GM10248 (cell line): ENCODE measurements around the gene POLR2F.

ENCODE experiments used
- CTCF ChIA-PET: fragments of 300-600 bp; sonication (Branson Sonifier 250); formaldehyde crosslinking; extraction: SDS; loops from one replicate; lab custom pipeline; 2021; ENCODE audit warnings: antibody characterized with exemption; lab: Yijun Ruan, JAX
- POLR2A ChIA-PET: fragments of 350-650 bp; sonication (Branson Sonifier 250); formaldehyde crosslinking; extraction: SDS; loops from one replicate; lab custom pipeline; 2020; ENCODE audit warnings: antibody characterized with exemption; lab: Yijun Ruan, JAX
- DNase-seq: peaks from one replicate; pipeline ENCODE4 v3.0.0; 2012; ENCODE audit errors: extremely low spot score
- TF ChIP-seq, protein P1 (sequence below): IDR thresholded peaks from 2 replicates; pipeline ENCODE4 v1.5.1; 2012; ENCODE audit warnings: mild to moderate bottlenecking, low read depth; ENCODE audit errors: extremely low read depth, missing control alignments, control extremely low read depth

POLR2F gene

GRCh38 chr22:37930270-37930951 lies 23.1 kb upstream of the POLR2F start:
- ChIA-PET POLR2A (interaction anchor here (1.6 kb wide), 1 partner anchor 12 kb away, joined by 3 read pairs; no protein-coding TSS in a partner anchor), CTCF (interaction anchor here (1.5 to 5.0 kb wide), 5 partner anchors 25 to 298 kb away, joined by 4 to 36 read pairs (median 5); partner anchors contain the start of genes ANKRD54 and MICALL1)

DNA sequence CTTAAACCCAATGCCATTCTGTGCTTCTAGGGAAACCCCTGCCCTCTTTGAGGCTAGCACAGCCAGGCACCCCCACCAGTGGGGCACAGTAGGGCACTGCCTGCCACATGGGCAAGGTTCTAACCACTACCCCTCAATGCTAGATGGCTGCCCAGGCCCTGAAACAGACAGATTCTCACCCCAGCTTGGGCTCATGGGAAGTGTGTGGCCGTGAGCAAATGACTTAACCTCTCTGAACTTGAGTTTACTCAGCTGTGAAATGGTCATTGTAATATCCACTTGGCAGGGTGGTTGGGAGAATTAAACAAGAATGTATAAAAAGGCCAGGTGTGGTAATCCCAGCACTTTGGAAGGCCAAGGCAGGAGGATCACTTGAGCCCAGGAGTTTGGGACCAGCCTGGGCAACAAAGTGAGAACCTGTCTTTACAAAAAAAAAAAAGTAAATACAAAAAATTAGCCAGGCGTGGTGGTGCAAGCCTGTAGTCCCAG lies 22.5 kb upstream of the POLR2F start:
- no peak for DNase-seq
- ChIA-PET CTCF (interaction anchor here (1.0 to 5.0 kb wide), 6 partner anchors 25 to 298 kb away, joined by 3 to 36 read pairs (median 4); partner anchors contain the start of genes ANKRD54 and MICALL1), POLR2A (interaction anchor here (1.6 kb wide), 1 partner anchor 13 kb away, joined by 3 read pairs; no protein-coding TSS in a partner anchor)
- TF ChIP-seq, protein P1, sequence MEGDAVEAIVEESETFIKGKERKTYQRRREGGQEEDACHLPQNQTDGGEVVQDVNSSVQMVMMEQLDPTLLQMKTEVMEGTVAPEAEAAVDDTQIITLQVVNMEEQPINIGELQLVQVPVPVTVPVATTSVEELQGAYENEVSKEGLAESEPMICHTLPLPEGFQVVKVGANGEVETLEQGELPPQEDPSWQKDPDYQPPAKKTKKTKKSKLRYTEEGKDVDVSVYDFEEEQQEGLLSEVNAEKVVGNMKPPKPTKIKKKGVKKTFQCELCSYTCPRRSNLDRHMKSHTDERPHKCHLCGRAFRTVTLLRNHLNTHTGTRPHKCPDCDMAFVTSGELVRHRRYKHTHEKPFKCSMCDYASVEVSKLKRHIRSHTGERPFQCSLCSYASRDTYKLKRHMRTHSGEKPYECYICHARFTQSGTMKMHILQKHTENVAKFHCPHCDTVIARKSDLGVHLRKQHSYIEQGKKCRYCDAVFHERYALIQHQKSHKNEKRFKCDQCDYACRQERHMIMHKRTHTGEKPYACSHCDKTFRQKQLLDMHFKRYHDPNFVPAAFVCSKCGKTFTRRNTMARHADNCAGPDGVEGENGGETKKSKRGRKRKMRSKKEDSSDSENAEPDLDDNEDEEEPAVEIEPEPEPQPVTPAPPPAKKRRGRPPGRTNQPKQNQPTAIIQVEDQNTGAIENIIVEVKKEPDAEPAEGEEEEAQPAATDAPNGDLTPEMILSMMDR: no peak

More at GRCh38 chr22:37930270-37930951, 23.1 kb upstream of the POLR2F start:
- DNase-seq: no peak
- TF ChIP-seq, protein P1: peak; percentile 26

DNA sequence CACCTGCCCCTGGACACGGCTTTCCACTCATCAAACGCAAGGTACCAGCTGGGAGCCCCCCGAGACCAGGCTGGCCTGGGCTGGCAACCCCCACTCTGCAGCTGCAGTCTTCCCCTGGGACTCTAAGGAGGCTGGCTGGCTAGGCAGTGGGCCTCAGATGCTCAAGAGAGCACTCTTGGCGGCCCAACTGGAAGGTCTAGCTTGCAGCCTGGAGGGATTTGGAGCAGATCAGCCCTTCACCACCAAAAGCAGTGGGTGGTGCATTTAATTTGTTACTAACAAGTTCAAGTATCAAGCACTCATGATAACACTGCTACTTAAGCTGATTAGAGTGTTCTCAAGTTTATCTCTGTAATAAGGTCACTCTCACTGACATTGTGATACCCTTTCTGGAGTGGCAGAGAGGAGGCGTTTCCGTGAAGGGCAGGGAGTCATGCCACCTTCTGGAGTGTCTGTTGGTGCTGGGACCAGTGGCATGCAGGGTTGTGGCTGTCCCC lies 21.6 kb upstream of the POLR2F start:
- CTCF ChIA-PET: interaction anchor here (1.0 to 5.0 kb wide), 10 partner anchors 16 to 299 kb away, joined by 3 to 36 read pairs (median 4); partner anchors contain the start of gene ANKRD54

DNA sequence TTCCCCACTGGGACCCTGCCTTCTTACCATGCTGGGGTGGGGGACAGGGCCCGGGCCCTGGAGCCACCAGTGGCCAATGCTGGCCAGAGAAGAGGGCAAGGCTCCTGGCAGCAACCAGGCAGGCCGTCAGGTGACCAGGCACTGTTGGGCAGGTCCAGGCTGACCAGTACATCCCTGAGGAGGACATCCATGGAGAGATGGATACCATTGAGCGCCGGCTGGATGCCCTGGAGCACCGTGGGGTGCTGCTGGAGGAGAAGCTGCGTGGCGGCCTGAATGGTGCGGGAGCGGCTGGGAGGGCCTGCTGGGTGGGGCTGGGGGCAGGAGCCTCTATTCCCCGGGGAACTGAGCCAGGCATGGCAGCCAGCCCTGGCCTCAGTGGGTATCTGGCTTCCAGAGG lies 21.1 kb upstream of the POLR2F start:
- CTCF ChIA-PET: interaction anchor here (0.9 to 5.0 kb wide), 11 partner anchors 13 to 340 kb away, joined by 3 to 36 read pairs (median 5); partner anchors contain the start of gene MICALL1
- POLR2A ChIA-PET: no interaction called here
- TF ChIP-seq, protein P1: no peak
- DNase-seq: no peak

More for the DNA sequence above, 21.6 kb upstream of the POLR2F start:
- POLR2A ChIA-PET: no interaction called here
- DNase-seq: no peak
- TF ChIP-seq, protein P1: no peak

GRCh38 chr22:37932821-37933578 lies 20.5 kb upstream of the POLR2F start:
- no peak for DNase-seq
- CTCF ChIA-PET: interaction anchor here (0.8 to 5.0 kb wide), 13 partner anchors 10 to 341 kb away, joined by 3 to 36 read pairs (median 5); partner anchors contain the start of gene MICALL1
- POLR2A ChIA-PET: no interaction called here
- TF ChIP-seq, protein P1: no peak
